Measurements from ENCODE around the gene MAP3K1.

Gene MAP3K1

GRCh38 chr5:56871777-56872176, 56.4 kb downstream of the MAP3K1 start:
- no peak overlapping the region for H3K4me3 ChIP-seq (ENCODE audit: low read depth, low read length)
- no peak for DNase-seq (ENCODE audit: low read depth)
- TF ChIP-seq, protein P1, sequence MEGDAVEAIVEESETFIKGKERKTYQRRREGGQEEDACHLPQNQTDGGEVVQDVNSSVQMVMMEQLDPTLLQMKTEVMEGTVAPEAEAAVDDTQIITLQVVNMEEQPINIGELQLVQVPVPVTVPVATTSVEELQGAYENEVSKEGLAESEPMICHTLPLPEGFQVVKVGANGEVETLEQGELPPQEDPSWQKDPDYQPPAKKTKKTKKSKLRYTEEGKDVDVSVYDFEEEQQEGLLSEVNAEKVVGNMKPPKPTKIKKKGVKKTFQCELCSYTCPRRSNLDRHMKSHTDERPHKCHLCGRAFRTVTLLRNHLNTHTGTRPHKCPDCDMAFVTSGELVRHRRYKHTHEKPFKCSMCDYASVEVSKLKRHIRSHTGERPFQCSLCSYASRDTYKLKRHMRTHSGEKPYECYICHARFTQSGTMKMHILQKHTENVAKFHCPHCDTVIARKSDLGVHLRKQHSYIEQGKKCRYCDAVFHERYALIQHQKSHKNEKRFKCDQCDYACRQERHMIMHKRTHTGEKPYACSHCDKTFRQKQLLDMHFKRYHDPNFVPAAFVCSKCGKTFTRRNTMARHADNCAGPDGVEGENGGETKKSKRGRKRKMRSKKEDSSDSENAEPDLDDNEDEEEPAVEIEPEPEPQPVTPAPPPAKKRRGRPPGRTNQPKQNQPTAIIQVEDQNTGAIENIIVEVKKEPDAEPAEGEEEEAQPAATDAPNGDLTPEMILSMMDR (IDR thresholded peaks at IDR 0.05; ENCODE audit: low read depth, low read length, missing control alignments) = no peak

DNA sequence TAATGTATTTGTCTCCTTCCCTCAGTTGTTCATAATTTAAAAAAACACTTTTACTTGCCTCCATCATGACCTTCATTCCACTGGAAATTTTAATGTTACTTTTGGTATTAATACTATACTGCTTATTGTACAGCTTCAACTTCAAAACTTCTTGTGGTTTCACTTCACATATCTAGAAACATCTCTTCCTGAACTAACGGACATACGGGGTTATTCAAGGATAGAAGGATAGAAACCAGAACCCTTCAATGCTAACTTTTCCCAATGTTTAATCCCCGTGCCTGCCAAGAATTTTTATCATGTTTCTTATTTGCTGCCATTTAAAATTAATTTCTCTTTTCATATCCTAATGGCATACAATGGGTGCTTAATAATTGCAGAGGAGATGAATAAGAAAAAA, 57.7 kb downstream of the MAP3K1 start:
- DNase-seq (ENCODE audit: low read depth) = no peak
- TF ChIP-seq, protein P1 (IDR thresholded peaks at IDR 0.05; ENCODE audit: low read depth, low read length, missing control alignments) = no peak
- no peak overlapping the region for H3K4me3 ChIP-seq (ENCODE audit: low read depth, low read length)

DNA sequence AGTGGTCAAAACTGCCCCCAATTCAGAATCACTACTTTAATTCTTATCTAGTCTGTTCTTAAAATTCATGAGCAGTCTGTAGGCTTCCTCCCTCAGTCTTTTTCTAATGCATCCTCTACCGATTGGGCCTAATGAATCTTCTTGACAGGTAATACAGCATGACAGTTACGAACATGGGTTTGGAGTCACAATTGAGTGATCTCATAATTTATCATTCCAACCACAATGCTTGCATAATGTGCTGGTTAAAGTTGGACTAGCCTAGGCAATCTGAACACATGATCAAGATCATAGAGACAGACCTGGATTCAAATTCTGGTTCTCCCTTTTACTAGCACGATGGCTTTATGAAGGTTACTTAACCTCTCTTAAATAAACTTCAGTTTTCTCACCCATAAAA, 61.0 kb downstream of the MAP3K1 start:
- TF ChIP-seq, protein P1 (IDR thresholded peaks at IDR 0.05; ENCODE audit: low read depth, low read length, missing control alignments) = no peak
- DNase-seq (ENCODE audit: low read depth) = no peak
- H3K4me3 ChIP-seq (ENCODE audit: low read depth, low read length) = no peak overlapping the region

GRCh38 chr5:56881571-56881970, 66.2 kb downstream of the MAP3K1 start:
- TF ChIP-seq, protein P1 (IDR thresholded peaks at IDR 0.05; ENCODE audit: low read depth, low read length, missing control alignments) = no peak
- no peak overlapping the region for H3K4me3 ChIP-seq (ENCODE audit: low read depth, low read length)
- no peak for DNase-seq (ENCODE audit: low read depth)

- H3K4me3 ChIP-seq (ENCODE audit: low read depth, low read length) = no peak overlapping the region
- no peak for DNase-seq (ENCODE audit: low read depth)
- TF ChIP-seq, protein P1 (IDR thresholded peaks at IDR 0.05; ENCODE audit: low read depth, low read length, missing control alignments) = no peak
Measured at GRCh38 chr5:56893251-56893951, 78.1 kb downstream of the MAP3K1 start.

DNA sequence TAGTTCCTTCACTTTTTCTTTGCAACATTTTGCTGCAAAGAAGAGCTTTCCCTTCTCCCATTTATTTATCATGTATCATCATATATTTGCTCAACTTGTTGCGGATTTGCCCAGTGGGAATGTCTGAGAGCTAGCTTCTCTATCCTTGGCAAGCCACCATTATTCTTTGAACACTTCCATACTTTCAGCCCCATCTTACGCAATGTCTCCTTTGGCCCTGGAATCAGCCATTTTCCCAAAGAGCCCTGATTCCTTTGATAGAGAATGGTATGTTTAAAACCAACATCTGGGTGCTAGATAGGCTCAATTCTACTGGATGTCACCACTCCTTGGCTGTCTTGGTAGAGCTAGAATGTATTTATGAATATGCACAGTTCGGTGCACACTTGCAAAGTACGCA, 81.4 kb downstream of the MAP3K1 start:
- TF ChIP-seq, protein P1 (IDR thresholded peaks at IDR 0.05; ENCODE audit: low read depth, low read length, missing control alignments) = no peak
- no peak overlapping the region for H3K4me3 ChIP-seq (ENCODE audit: low read depth, low read length)
- no peak for DNase-seq (ENCODE audit: low read depth)

- DNase-seq (ENCODE audit: low read depth) = no peak
- TF ChIP-seq, protein P1 (IDR thresholded peaks at IDR 0.05; ENCODE audit: low read depth, low read length, missing control alignments) = no peak
- no peak overlapping the region for H3K4me3 ChIP-seq (ENCODE audit: low read depth, low read length)
Measured at GRCh38 chr5:56898213-56898612, 82.9 kb downstream of the MAP3K1 start.

Measured in GM12864 (cell line).